ENCODE data around the gene CASP12. TPM values are rescaled to one million over a fixed set of nuclear protein-coding genes. Genes with fewer than 3 reads are reported as not detected.

CASP12 gene
- total and polyA plus RNA-seq, 4 donors, result 0.17 TPM; not detected in 3

- TF ChIP-seq EGR1 (IDR thresholded peaks at IDR 0.05; ENCODE audit: low read depth in 2 of 2) (no peak), FOXA2 (IDR thresholded peaks at IDR 0.05) (no peak), CTCF (IDR thresholded peaks at IDR 0.05; ENCODE audit: low read depth, low read length, missing input control) (no peak), RXRA (IDR thresholded peaks at IDR 0.05) (no peak), MAX (IDR thresholded peaks at IDR 0.05) (no peak), FOXA1 (IDR thresholded peaks at IDR 0.05) (no peak), ATF3 (IDR thresholded peaks at IDR 0.05) (no peak), RAD21 (IDR thresholded peaks at IDR 0.05) (no peak)
- Histone ChIP-seq H3K9ac (ENCODE audit: low read depth in 1 of 2, low read length in 2 of 2) (no peak overlapping the region), H3K4me1 (ENCODE audit: control insufficient read depth in 4 of 4, insufficient read depth in 4 of 4, low read length in 3 of 4) (no peaks in the 10 kb centered on the region), H3K36me3 (ENCODE audit: control insufficient read depth in 4 of 4, insufficient read depth in 3 of 4, low read depth in 1 of 4, low read length in 3 of 4) (no peaks in the 10 kb centered on the region), H3K27ac (ENCODE audit: low read depth in 1 of 2, low read length in 2 of 2) (no peak overlapping the region), H3K4me3 (ENCODE audit: low read depth in 1 of 3, low read length in 3 of 3) (no peak overlapping the region), H3K27me3 (ENCODE audit: control insufficient read depth in 4 of 4, insufficient read depth in 4 of 4, low read length in 3 of 4) (peaks cover 0 to 2% (median 0%) of the 10 kb centered on the region in 4 donors), H3K9me3 (ENCODE audit: control insufficient read depth in 4 of 4, low read length in 3 of 4) (no peaks in the 10 kb centered on the region)
- DNase-seq (ENCODE audit: low spot score), result no peak
- whole genome bisulfite sequencing, result 76% methylated on average over 3 of the region's 3 CpGs
These were observed 13.8 kb upstream of the CASP12 start for GRCh38 chr11:104912102-104912501.

GRCh38 chr11:104908186-104908531, 9.9 kb upstream of the CASP12 start:
- Histone ChIP-seq H3K9me3 (ENCODE audit: control insufficient read depth in 4 of 4, low read length in 3 of 4) (no peaks in the 10 kb centered on the region), H3K27ac (ENCODE audit: low read depth in 1 of 2, low read length in 2 of 2) (no peak overlapping the region), H3K9ac (ENCODE audit: low read depth in 1 of 2, low read length in 2 of 2) (no peak overlapping the region), H3K27me3 (ENCODE audit: control insufficient read depth in 4 of 4, insufficient read depth in 4 of 4, low read length in 3 of 4) (peaks cover 0 to 2% (median 0%) of the 10 kb centered on the region in 4 donors), H3K4me1 (ENCODE audit: control insufficient read depth in 4 of 4, insufficient read depth in 4 of 4, low read length in 3 of 4) (no peaks in the 10 kb centered on the region), H3K36me3 (ENCODE audit: control insufficient read depth in 4 of 4, insufficient read depth in 3 of 4, low read depth in 1 of 4, low read length in 3 of 4) (no peaks in the 10 kb centered on the region), H3K4me3 (ENCODE audit: low read depth in 1 of 3, low read length in 3 of 3) (no peak overlapping the region)
- 82% methylated on average over 3 of the region's 3 CpGs for WGBS
- DNase-seq (ENCODE audit: low spot score), result no peak
- TF ChIP-seq HNF4G (IDR thresholded peaks at IDR 0.05) (no peak), CTCF (IDR thresholded peaks at IDR 0.05; ENCODE audit: low read depth, low read length, missing input control) (no peak), FOXA2 (IDR thresholded peaks at IDR 0.05) (no peak), FOXA1 (IDR thresholded peaks at IDR 0.05) (no peak), EGR1 (IDR thresholded peaks at IDR 0.05; ENCODE audit: low read depth in 2 of 2) (no peak), REST (IDR thresholded peaks at IDR 0.05) (no peak), JUND (IDR thresholded peaks at IDR 0.05) (no peak), GABPA (IDR thresholded peaks at IDR 0.05 in 1 of 2, conservative IDR thresholded peaks at IDR 0.05 in 1 of 2) (no peak), ZBTB33 (IDR thresholded peaks at IDR 0.05) (no peak), SP1 (IDR thresholded peaks at IDR 0.05) (no peak), HNF4A (conservative IDR thresholded peaks at IDR 0.05) (no peak), TAF1 (conservative IDR thresholded peaks at IDR 0.05) (no peak), YY1 (IDR thresholded peaks at IDR 0.05) (no peak), MAX (IDR thresholded peaks at IDR 0.05) (no peak), ATF3 (IDR thresholded peaks at IDR 0.05) (no peak), RAD21 (IDR thresholded peaks at IDR 0.05) (no peak), RXRA (IDR thresholded peaks at IDR 0.05) (no peak), NR2F2 (IDR thresholded peaks at IDR 0.05) (no peak)

Data from liver (tissue), 9 donors.